Activated T-helper 9 cell treated with anti-CD3 and anti-CD28 coated beads, Interleukin-2, amount 50 U/mL, for 16 hours (primary cell): ENCODE measurements around the gene ATP8B1.

Source experiments
- DNase-seq: peaks from one replicate; pipeline ENCODE4 v3.0.0-alpha.2; 2020; ENCODE audit warnings: low read depth

Gene ATP8B1

DNA sequence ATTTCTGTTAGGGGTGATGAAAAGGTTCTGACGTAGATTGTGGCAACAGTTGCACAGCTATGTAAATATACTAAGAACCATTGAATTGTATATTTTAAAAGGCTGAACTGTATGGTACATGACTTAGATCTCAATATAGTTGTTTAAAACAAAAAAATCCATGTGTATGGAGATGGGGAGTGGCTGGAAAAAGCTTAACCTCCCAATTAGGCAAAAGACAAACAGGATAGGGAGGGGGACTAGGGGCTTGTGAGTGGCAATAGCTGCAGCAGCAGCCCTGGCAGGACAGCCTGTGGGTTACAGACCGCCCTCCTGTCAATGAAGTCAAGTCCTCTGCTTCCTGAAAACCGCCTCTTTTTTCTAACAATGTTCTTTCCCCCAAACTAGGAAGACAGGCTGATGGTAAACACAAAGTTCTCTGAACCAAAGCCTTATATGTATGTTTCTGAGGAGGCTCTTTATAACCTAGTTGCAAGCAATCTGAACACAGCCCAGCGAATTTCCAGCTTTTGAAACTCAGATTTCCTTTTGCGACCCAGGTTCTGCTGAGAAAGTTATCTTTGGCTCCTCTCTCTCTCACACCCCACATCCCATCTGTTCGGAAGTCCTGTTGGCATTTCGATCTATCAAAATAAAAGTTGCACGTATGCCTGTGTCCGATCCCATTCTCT lies 10.3 kb downstream of the ATP8B1 start:
- DNase-seq: no peak

DNA sequence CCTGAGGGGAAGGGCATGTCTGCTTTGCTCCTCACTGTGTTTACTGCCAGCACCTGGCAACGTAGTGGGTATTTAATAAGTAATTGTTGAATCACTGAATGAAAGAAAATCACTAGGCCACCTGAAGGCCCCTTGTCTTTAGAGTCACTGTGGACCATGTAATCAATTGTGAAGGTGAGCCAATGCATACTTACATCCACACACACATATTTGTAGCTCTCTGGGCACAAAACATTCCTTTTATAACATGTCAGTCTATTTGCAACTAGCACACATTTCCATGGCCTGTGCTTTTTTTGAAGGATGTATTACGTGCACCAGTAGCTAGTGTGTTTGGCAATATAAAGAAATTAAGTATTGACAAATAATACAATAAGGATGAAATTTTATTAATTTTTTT lies 11.2 kb downstream of the ATP8B1 start:
- no peak for DNase-seq

DNA sequence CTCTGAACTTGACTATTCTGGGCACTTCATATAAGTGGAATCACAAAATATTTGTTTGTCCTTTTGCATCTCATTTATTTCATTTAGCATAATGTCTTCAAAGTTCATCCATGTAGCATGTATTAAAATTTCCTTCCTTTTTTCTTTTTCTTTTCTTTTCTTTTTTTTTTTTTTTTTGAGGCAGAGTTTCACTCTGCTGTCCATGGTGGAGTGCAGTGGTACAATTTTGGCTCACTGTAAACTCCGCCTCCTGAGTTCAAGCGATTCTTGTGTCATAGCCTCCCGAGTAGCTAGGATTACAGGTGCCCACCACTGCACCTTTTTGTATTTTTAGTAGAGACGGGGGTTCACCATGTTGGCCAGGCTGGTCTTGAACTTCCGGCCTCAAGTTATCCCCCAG lies 11.9 kb downstream of the ATP8B1 start:
- no peak for DNase-seq

DNA sequence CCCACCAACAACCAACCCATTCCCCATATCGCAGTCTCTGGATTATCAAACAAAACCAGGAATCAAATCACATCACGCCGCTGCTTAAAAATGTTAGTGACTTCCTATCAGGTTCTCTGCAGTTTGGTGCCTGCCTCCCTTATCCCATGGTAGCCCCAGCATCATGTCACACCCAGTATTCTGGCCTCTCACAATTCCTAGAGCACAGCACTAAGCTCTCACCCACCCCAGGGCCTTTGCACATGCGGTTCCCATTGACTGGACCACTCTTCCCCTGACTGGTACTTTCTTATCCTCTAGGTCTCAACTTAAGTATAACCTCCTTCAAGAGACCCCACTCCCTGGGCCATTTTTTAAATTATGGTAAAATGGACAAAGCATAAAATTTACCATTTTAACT lies 12.8 kb downstream of the ATP8B1 start:
- no peak for DNase-seq

DNA sequence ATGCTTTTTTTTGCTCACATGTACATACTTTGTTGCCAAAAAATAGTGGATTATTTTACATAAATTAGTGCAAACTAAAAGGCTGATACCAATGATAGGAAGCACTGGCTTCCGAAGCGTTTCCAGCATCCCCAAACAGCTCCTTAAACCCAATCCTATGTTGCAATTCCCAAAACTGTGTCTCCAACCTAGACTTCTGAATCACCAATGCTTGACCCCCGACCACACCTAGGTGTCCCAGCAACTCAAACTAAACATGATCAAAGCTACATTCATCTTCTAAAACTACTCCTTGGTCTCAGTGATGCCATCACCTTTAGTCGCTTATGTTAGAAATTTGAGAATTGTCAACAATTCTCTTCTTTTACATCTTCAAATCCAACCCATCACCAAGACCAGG lies 13.4 kb downstream of the ATP8B1 start:
- no peak for DNase-seq

DNA sequence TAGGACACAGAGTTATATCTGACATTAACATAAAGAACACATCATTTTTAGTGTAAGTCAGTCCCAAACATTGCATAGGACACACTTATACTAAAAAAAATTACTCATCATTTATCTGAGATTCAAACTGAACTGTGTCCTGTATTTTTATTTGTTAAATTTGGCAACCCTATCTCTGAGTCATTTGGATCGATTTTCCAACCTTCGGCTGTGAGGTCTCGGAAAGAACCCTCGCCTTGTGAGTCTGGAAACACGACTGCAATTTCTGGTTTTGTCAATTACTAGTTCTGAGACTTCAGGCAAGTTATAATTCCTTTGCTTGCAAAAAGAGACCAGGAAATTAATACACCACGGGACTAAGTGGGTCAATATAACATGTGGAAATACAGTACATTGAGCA lies 14.0 kb downstream of the ATP8B1 start:
- no peak for DNase-seq

DNA sequence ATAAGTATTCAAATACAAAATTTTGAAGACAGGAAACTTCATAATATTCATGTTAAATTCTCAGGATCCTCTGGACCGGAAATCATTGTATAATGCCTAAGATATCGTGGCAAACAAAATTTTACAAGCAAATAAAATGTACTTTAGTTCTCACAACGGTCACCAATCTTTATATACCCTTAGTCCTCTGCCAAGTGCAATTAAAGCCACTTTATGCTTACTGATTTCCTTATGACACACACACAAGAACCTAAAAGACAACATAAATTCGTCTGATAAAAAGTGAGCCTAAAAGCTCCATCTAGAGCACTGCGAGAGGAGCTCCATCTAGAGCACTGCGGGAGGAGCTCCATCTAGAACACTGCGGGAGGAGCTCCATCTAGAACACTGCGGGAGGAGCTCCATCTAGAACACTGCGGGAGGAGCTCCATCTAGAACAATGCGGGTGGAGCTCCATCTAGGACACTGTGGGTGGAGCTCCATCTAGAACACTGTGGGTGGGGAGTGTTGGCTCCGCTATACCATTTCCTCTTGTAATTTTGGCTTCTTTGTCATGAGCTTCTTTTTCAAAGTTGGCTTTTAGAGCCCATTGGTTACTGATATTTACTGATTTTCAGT lies 15.9 kb downstream of the ATP8B1 start:
- DNase-seq: no peak

DNA sequence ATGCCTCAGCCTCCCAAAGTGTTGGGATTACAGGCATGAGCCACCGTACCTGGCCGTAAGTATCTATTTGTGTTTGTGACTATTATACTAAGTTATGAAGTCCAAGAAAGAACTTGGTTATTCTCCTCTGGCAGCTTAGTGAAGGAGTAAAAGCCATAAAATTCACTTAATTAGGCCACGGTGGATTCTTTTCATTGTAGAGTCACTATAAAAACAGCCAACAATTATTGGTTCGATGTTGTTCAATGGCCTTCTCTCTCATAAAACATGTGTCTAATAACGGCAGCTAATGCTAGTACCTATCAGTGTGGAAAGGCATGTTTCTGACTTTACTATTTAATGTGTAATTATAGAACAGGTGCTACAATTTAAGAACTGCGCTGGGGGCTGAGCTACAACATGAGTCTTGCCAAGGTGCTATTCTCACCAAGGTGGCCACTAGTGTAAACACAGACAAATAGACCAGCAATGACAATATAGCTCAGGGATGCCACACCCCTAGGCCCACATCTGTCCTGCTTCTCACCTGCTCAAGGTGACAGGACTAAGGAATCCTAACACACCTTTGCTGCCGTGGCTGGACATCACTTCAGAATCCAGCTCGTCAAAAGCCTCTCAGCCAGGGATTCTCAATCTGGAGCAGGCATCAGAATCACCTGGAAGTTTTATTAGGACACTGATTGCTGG lies 17.2 kb downstream of the ATP8B1 start:
- no peak for DNase-seq

DNA sequence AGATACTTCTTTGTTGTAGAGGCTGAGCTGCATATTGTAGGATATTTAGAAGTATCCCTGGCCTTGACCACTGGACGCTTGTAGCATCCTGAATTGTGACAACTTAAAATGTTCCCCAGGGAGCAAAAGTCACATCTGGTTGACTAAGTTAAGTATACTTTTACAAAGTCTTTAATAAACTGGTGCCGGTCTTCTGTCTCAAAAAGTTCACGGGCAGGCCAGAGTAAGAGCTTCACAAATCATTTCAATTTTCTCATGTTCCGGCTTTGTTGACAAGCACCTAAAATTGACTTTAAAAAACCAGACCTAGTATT lies 18.4 kb downstream of the ATP8B1 start:
- DNase-seq: no peak

DNA sequence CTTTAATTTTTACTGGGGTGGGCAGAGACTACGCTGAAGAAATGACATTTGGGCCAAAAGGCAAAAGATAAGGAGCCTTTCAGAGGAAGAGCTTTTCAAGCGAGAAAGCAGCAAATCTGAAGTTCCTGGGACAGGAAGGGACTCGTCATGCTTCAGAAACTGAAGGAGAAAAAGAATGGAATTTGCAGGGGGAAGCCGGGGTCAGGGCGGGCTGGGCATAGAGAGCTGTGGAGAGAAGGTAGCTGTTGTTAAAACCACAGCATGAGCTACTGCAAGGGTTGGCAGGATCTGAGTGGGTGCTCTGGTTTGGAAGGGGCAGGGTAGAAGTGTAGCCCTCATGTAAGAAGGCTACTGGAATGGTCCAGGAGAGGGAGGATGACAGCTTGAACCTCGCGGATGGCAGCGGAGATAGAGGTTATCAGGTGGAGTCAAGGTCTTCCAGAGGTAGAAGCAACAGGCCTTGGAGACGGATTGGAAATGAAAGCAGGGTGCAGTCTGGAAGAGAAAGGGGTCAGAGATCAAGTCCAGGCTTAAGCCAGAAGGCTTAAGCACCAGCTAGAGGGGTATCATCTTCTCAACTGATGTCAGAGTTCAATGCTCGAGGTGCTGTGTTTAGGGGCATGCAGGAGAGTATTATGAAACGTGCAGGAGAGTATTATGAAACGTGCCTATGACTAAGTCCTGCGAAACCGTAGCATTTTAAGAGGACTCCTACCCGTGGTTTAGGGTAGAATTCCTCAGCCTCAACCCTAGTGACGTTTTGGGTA lies 18.9 kb downstream of the ATP8B1 start:
- no peak for DNase-seq

DNA sequence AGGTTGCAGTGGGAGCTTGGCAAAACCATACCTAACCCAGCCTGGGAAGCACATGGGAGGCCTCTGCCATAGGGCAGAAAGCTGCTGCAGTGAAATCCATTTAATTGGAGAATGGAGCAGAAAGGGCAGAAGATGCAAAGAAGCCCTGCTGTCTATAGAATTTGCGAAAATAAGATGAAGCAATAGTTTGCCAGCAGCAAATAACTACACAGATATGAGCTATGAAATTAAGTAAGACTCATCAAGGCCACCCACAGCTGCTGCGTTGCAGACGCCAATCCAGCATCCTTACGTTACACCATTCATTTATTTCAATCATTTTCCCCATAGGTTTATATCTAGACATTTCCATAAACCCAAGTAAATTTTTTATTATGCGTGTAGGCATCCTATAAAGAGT lies 21.1 kb downstream of the ATP8B1 start:
- DNase-seq: no peak

DNA sequence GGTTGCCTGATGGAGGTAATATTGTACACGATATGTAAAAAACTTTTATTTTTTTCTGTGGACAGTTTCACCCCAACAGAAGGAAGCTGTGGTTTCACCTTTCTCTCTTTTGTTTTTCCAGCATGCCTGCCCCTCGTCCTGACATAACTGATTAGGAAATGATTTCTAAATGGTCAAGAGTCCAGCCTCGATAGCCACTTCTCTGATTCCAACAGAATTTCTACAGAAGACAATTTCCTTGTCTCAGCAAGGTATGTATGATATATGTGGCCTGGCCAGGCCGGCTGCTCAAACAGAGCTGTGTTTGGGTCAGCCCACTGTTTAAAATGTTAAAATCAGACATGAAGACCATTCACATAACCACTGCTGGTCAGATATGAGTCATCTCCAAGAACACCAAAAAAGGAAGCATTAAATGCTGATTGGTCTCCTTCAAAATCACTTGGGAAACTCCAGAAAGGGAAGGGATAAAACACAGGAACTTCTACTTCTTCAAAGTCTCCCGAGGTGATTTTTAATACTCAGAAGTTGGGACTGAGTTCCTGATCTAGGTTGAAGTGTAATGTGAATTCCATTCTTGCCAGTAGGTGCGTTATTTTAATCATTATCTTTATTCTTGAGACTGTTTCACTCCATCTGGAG lies 22.3 kb downstream of the ATP8B1 start:
- no peak for DNase-seq

DNA sequence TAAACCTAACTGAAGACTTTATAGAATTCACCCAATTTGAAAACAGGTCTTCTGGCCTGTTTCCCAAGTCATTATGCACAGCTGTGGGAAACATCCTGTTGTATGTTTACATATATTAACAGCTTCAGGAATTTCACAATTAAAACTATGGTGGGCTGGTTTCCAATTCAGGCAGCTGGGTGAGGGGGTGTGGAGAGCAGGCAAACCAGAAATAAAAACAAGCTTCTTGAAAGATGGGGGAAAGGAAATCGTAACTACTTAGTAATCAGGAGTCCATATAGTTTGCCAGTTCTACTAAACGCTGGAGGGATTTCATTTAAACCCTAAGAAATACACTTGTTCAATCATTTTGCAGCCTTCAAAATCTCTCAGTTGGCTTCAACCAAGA lies 22.8 kb downstream of the ATP8B1 start:
- no peak for DNase-seq

DNA sequence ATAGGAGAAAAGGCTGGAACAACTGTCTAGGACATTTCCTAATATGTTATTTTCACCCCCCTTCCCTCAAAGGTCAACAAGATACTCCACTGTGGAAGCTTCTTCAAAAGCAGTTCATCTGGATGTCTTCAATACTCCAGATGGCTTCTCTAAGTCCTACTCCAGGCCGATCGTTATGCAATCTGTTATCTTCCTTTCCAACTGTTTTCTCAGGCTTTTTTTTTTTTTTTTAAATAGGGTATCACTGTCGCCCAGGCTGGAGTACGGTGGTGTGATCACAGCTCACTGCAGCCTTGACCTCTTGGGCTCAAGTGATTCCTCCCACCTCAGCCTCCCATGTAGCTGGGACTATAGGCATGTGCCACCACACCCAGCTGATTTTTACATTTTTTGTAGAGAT lies 26.3 kb downstream of the ATP8B1 start:
- no peak for DNase-seq

DNA sequence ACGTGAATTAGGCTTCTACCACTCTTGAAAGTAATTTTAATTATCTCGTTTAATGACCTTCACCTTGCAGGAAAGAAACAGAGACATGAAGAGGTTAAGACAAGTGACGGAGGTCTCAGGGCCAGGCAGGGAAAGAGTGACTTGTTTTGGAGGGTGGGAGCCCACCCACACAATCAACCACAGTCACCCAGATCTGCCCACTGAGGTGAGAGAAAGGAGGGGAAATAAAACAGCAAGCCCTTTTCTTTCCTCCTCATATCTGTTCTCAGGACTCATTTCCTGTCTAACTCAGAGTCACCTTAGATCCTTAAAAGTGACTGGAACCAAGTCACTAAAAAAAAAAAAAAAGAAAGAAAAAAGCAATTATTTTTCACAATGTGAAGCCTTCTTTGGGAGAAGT lies 26.8 kb downstream of the ATP8B1 start:
- no peak for DNase-seq

DNA sequence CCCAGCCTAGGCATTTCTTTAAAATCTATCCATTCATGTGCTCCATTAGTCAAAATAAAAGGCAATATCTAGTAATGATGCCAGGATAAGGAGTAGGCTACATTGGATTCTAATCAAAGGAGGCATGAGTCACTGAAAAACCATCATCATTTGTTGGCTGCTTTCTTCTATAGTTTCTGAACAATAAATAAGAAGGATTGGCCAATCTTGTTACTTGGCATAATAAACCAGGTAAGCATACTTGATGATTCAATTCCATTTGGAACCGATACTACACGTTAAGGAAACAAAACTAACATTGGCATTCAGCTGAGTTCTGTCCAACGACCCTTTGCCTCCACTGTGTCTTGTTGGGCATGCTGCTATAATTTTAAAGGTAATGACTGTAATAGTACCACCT lies 27.2 kb downstream of the ATP8B1 start:
- DNase-seq: no peak

DNA sequence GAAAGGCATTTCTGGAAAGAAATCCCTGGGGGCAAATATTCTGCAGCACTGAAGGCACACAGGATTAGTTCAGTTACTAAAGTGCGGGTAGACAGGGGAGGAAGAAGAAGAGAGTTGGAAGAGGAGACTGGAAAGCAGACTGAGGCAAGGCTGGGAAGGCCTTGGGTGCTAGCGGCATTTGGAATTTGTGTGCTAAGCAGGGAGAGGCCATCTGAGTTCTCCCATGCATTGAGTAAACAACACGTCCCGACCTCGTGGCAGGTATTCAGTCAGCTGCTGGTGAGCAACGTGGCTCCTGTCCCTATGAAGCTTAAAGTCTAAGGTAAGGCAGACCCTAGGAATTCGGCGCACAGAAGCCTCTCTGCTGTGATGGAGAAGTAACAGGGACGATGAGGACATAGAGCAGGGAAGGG lies 30.7 kb downstream of the ATP8B1 start:
- no peak for DNase-seq

DNA sequence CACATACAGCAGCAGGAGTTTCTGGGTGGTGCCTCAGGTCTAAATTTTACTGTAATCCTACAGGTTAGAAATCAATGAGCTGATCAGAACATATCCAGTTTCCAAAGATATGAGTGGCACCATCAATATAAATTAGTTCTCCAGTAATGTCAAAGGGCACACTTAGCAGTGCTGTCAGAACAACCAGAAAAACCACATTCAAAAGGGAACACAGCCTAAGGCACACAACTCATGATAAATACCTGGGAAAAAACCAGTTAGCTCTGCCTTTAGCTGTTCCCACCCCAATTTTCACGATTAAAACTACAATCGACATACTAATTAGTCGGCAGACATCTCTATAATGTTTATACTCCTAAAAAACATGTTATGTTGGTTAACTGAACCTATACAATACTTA lies 31.5 kb downstream of the ATP8B1 start:
- no peak for DNase-seq

DNA sequence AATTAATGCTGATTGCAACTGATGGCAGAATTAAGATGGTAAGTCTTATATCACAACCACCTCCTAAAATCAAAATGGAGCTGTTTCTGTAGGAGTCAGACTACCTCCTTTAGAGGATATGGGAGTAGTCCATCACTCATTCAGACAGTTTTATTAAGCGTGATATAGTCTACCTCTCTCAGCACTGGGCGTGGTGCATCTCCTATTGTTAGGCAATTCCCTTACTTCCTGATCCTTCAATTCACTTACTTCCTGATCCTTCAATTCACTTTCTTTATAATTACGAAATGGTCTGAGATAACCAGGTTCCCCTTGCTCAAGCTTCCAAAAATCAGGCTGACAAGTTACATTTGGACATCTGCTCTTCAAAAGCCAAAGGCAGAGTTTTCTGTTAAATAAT lies 31.9 kb downstream of the ATP8B1 start:
- DNase-seq: no peak

DNA sequence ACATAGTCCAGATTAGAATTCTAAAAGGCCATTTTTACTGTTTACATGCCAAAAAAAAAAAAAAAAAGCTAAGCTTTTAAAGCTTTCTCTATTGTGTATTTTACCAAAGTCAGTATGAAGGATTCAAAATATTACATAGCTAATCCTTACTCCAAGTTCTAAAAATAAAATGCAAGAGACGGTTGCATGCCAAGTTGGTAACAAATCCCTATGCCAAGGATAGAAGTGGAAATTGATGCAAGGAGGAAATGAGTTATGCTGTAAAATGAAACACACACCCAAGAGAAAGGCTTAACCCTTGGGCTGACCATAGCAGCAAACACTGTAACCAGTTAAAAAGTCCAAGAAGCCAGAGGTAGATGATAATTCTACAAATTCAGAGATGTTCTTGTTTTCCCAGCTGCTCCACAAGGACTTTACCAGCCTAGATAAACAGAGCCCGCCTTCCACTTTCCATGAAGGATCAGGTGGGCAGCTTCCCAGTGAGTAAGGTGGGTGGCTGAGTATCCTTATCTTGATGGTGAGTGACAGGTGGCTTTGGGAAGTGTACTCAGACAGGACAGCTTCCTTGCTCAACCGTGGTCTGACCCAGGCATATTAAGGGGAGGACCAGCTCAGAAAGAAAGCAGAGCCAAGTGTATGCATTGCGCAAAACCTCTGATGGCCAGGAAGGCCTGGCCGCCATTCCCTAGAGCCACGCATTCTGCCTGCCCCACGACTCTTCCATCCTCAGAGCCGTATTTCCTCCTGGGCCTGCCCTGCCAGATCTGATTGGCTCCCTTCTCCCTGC lies 34.4 kb downstream of the ATP8B1 start:
- DNase-seq: no peak

DNA sequence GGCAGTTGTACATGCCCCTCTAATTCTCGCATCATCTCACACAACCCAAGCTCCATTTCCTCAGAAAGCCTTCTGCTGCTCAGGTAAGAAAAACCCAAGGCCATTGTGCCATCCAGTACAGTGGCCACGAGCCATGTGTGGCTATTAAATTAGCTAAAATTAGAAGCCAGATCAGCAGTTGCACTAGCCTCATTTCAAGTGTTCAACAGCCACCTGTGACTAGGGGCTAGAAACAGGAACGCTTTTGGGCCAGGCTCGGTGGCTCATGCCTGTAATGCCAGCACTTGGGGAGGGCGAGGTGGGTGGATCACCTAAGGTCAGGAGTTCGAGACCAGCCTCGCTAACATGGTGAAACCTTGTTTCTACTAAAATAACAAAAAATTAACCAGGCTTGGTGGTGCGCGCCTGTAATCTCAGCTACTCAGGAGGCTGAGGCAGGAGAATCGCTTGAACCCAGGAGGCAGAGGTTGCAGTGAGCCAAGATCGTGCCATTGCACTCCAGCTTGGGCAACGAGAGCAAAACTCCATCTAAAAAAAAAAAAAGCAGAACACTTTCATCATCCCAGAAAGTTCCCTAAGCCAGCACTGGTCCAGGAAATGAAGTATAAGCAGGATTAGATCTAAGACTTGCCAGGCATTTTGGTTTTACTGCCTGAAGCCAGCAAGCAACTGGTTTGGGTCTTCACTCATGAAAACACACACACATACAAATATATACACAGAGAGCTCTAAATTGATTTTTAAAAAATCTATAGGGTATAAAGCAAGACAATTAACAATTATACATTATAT lies 35.7 kb downstream of the ATP8B1 start:
- DNase-seq: no peak
